DMS114 treated with DMSO at 0.1 percent for 48 hours (cell line): Measurements from ENCODE around the gene RASEF.

ENCODE experiments used
- DNase-seq: peaks from one replicate; lab custom pipeline; 2025; ENCODE audit not compliant: unreplicated experiment; lab: John Stamatoyannopoulos, UW

Gene RASEF

DNA sequence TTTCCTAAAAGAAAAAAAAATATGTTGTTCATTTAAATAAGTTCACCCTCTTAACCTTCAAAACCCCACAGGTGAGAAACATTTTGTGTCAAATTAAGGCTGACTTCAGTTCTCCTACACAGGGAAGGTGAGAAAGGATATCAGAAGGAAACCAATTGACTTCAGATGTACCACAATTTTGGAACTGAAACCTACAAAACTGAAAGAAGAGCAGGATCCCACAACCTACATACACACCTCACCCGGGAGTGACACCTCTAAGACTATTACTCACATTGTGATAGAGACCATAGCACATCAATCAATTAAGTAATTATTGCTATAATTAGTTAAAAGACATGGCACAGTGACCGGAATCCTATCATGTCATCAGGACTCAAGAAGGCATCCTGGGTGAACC is 47.0 kb downstream of the RASEF start:
- no peak for DNase-seq

DNA sequence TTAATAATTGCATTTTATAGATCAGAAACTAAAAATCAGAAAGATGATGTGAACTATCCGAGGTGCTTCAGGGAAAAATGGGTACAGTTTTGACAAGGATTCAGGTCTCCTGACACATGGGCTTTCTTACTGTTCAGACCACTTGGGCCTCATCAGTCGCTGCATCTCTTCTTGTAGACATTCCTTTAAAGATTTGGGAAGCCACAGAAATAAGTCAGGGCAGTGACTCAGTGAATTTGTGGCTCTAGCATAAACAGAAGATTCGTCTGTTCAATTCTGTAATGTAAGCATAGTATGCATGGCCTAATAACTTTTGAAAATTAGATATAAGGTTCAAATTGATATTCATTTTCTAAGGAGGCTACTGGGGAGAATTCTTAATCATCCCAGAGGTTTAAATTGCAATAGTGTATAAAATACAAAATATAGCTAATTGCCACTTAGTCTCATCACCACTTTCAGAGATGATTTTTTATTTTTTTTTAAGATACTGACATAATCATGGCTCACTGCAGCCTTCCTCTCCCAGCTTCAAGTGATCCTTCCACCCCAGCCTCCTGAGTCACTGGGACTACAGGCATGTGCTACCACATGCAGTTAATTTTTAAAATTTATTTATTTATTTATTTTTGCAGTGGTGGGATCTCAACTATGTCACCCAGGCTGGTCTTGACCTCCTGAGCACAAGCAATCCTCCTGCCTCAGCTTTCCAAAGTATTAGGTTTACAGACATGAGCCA is 48.9 kb downstream of the RASEF start:
- no peak for DNase-seq

DNA sequence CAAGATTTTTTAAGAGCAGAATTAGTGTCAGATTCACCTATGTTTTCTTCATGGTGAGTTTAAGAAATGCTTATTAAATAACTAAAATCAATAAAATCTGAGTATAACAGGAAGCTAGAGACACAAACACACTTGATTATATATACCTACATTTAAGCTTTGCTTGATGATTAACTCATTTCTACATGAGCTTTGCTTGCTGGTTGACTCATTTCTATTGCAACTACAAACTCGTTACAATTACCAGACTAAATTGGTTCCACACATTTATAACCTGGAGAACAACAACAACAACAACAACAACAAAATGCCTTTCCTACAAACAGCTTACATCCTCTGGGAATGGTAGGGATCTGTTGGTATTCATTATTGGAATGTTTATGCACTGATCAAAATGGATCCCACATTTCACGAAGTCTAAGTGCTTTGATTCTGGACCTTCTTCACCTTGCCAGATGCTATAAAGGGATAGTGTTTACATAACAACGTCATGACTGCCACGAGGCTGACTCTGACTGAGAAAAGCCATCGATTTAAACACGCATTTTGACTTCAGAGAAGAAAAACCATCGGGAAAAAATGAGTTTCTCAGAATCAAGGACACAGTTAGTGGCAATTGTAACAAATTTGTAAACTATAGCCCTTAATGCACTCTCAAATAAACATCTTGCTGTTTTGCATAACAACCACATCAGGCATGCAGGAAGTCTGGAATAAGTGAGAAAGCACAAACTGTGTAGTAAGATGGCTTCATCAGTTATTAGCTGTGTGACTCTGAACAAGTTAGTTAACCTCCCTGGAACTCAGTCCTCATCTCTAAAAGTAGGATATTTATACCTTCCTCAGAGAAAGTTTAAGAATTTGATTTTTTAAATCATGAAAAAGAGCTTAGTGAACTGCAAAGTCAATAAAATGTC is 49.8 kb downstream of the RASEF start:
- DNase-seq, result no peak

DNA sequence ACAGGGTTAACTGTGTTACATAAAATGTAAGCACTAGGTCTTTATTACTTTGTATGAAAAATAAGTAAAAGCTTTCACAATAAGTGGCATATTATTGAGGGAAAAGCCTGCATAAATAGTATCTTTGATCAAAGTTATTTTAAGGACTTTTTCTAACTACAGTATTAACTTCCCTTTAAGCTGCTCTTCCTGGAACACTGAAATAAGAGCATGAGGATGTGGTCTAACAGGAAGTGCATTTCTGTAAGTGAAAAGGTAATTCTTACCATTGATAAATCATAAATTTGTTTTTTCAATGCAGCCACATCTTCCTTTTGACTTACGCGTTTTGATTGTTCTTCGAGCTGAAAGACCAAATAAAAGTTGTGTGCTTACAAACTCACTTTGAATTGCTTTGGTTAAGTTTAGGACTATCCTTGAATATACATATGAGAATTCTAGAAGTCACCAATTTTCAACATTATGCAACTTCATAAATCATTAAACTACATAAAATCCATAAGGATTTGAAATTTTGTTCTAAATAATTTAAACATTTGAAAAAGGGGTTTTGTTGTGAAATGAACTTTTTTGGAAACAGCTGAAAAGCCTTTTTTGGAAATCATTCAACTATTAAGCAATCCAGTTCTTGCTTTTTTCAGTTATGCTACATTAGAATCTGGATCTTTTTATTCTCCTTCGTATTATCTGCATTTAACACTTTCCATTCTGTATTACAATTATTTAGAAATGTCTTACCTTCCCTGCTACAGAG is 50.6 kb downstream of the RASEF start:
- DNase-seq, result no peak

DNA sequence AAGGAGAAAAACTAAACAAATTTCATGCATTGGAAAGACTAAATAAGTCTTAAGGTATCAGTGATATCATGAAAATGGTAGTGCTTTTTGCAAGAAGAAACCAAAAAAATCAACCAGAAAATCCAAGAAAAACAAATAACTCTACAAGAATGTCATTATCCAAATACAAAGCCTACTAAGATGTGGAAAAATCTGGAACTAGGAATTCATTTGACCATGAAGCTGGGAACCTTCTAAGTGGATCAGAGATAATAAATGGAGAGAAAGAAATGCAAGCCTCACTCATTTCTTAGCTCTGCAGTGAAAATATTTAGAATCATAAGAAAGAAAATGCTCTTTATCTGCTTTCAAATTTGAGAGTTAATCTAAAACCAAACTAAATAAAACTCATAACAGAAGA is 51.3 kb downstream of the RASEF start:
- DNase-seq, result no peak

DNA sequence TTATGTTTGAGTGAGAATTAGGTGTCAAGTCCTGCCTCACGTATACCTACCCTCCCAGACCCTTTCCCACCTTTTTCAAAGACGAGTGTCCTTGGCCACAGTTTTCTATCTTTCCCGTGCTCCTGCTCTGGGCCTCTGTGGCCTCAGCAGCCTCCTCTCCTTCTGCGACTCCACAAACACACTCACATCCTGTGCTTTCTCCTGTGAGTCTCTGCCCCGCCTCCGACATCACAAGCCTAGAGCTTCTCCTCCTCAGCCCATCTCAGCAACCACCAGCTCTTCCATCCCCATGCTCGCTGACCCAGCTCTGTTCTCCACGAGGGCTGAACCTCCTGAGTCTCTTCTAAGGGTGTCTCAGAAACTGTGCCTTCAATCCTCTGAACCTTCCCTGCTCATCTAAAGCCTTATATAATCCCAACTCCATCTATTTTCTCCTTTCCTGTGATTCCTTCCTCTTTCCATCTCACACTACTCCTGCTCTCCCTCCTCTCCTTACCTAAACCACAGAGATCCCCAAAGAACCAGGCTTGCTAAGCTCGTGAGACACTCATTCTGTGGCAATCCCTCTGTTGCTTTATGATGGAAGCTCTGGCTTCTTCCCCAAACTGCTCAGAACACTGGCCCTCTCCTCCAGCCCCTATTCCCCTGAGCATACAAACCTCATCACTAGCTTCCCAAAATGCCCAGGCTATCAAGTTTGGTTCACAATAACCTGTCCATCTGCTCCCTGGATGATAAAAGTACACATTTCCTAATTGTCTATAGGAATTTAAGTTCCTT is 55.2 kb downstream of the RASEF start:
- no peak for DNase-seq

DNA sequence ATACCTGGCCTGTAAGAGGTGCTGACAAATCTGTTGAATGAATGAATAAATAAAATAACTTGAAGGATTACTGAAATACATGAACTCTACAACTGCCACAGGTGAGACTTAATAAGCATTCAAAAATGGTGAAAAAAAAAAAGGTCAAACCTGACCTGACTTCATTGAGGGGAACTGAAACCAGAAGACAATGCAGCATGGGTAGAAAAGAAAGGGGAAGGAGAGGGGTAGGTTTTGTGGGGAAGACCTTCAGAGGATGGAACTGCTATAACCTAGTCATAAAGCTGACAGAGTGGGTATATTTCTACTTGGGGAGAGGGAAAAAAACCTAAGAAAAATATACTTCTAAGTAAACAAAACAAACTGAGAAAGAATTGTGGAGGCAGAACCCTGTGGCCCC is 56.6 kb downstream of the RASEF start:
- no peak for DNase-seq

DNA sequence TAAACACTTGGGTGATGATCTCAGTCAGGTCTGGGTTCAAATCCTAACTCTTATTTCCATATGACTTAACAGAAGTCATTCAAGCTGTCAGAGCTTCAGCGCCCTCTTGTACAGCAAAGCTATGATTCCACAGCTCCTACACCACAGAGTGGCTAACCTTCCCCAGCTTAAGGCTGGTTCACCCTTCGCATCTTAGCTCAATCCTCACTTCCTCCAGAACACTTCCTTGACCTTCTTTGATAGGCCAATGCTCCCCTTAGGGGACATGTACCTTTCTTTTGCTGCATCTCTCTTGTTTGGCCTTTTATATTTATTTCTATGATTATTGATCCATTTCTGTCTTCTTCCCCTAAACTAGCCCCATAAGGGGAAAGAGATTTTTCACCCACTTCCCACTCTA is 57.0 kb downstream of the RASEF start:
- no peak for DNase-seq

DNA sequence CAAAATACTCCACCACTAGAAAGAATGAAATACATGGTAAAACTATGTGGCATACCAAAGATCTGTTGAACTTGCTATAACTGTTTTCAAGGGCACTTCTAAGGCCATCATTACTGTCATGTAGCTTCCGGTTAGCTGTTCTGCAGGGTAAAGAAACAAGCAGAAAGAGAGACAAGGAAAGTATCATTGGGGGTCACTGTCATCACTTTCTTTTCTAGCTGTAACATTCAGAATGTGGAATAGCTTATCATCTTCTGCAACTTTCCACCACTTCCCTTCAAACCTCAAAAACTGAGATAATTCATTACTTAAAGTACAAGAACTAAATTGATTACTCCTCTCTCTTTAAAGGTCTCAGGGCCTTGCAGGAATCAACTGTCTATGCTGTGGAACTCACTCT is 57.6 kb downstream of the RASEF start:
- DNase-seq, result no peak

DNA sequence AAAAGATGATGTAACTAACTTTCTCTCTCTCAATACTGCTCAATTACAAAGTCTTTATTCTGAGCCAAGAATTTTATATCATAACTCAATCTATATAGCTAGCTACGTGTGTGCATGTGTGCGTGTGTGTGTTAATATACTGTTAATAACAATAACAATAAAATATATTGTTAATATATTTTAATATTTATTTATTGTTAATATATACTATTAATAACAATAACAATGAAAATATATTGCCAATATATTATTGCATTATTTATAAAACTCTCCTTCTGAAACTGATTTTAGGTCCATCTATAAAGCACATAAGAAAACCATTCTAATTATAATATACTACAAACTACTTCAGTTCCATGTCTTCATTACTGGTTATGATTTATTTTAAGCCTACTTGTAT is 60.6 kb downstream of the RASEF start:
- no peak for DNase-seq

DNA sequence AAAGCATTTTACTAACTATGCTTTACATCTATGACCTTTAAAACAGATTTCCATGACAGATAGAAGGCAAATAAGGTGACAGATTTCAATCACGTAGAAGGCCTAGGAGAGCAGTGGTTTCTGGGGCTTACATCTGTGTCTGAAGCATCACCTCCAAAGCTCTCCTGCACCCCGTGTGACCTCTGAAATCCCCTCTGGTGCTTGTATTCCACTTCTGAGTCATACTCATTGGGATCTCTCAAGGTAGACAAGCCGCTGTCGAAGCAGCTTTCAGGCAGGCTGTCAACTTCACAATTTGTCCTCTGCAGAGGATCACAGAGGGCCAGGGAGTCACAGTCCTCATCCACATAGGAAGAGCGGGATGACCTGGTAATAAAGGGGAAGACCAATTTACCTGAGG is 62.2 kb downstream of the RASEF start:
- no peak for DNase-seq

DNA sequence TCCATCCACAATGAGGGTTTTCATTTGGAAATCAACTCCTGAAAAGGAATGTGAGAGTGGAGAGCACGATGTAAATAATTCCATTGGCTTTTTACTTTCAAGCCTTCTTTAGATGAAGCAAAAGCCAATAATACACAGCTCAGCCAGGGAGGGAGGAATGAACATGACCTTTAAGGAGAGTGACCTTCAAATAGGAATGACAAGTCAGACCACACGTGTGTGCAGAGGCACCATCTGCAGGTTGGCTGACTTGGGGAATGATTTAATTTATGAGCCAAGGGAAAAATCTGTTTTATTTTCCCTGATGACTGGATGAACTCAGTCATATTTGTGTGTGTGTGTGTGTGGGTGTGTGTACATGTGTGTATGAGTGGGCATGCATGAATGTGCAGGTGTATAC is 64.5 kb downstream of the RASEF start:
- no peak for DNase-seq

DNA sequence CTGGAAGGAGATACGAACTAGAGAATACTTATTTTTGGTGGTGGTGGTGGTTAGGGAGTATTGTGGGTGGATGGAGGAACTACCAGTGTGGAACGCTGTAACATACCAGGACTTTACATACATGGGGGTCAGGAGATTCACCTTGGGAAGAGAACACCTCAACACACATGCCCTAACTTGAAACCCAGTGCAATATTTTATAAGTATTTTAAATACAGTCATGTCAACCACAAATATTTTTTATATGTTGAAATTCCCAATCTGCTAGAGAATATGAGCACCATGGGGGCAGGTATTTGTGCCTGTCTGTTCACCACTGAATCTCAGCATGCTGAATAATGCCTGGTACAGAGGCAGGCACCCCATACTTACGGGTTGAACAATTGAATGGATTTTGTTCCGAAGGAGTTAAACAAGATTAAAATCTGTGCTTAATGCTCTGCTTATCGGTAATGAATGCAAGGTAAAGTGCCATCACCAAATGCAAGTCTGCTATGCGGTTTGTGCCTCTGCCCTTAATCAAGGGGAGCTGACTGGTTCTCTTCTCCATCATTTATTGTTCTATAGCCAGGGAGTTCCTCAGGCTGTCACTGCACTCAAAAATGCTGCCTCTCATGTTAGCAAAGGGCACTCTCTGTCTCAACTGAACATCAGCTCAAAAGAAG is 65.3 kb downstream of the RASEF start:
- DNase-seq, result no peak

DNA sequence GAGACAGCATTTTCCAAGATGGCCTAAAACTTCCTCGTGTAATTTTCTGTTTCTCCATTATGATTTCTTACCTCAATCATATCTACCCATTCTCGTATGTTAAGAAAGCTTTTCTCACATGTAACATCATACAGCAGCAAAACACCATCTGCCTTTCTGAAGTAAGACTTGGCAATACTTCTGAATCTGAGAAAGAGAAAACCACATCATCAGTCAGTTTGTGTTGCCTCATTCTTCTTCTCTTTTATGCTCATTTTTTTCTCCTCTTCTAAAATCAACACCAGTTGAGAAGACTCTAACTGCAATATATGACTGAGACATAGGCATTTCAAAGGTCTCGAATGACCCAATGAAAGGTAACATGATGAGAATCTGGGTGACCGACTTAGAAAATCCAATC is 66.0 kb downstream of the RASEF start:
- no peak for DNase-seq

DNA sequence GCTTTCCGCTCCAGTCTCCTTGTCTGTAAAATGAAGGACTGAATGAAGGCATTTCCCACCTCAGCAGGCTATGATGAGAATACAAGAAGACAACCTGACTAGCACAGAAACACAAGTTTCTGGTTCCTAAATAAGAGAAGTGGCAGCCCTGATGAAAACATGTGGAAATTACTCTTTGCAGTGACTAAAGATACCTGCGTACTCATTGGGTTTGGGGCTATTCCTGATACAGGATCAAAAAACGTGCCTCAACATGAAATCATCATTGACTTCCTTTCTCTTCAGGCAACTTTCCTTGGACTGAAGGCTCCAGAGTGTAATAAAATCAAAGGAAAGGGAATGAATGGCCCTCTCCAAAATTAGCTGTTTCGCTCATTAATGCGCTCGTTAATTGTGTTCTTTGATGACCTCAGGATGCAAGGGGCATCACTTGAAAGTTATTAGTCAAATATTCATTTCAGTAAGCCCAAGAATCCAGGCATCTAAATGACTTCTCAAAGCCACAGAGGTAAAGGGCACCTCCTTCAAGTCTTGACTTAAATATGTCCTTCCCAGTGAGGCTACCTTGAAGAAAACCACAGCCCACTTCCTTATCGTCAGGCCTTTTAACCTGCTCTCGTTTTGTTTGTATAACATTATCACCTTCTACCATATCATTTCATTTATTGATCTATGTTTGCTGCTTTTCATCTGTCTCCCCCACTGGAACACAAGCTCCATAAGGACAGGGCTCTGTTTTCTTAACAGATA is 68.9 kb downstream of the RASEF start:
- DNase-seq, result no peak

DNA sequence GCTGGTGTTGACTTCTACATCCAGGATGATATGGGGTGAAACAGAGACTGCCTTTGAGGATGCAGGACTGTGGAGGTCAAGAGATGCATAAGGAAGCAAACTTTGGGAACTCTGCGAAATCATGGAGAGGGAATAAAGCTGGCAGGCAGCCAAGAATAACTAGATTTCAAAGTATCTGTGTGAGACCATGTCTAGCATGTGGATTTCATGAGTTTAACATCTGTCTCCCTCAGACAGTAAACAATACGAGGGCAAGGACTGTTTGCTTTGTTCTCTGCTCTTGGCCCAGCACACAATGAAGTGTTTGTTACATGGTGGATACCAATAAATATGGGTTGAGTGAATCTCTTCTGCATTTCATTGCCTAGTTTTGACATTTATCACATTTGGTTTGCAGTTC is 71.3 kb downstream of the RASEF start:
- DNase-seq, result no peak

DNA sequence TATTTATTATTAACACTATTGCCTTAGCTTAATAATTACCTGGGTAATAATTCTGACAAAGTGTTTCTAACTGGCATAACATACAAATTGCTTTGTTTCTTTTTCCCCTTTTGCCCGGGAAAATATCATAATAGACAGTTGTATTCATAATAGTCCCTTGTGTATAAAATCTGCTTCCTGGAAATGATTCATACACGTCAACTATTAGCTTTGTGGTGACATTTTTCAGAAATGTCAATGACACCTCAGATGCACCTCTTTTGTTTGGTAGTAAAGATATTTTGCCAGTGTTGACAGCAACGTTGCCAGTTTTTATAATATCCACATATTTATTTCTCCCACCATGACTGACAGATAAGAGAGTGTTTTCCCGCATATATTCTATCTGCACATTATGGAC is 73.0 kb downstream of the RASEF start:
- no peak for DNase-seq

DNA sequence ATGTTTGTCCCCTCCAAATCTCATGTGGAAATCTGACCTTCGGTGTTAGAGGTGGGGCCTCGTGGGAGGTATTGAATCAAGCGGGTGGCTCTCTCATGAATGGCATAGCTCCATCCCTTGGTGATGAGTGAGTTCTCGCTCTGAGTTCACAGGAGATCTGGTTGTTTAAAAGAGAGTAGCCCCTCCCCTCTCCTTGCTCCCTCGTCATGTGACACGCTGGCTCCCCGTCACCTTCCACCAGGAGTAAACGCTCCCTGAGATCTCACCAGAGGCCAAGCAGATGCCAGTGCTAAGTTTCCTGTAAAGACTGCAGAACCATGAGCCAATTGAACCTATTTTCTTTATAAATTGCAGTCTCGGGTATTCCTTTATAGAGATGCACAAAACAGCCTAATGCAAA is 74.5 kb downstream of the RASEF start:
- DNase-seq, result no peak

DNA sequence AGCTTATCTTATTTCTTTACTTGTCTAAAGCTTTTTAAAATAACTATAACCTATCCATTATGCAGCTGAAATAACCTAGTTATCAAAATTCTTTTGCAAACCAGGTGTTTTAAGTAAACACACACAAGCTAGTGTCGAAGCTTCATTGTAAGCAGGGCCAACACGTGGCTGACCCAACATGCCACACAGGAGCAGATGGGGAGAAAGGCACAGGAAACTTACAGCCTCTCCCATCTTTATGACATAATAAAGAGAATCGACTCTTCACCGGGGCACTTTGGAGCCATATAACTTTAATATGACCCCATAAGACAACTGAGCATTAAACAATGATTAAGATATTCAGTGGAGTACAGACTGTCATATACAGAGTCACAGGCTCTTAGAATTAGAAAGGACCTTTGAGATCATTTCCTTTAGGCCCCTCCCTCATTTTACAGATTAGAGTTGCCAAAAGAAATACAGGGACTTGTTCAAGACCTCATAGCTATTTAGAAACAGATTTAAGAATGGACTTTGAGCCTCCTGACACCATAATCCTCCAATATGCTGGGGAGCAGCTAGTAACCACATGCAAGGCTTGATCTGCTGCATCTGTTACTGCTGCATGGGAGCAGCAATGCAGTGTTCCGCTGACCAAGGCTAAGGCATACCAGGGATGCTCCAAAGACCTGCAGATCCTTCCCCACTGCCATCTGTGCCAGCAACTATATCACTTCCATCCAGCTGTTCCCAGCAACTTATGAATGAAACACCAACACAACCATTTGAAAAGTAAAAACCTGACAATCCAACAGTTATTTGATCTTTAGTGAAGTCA is 75.4 kb downstream of the RASEF start:
- no peak for DNase-seq
